ENCODE results near the gene XYLT2.

DNA sequence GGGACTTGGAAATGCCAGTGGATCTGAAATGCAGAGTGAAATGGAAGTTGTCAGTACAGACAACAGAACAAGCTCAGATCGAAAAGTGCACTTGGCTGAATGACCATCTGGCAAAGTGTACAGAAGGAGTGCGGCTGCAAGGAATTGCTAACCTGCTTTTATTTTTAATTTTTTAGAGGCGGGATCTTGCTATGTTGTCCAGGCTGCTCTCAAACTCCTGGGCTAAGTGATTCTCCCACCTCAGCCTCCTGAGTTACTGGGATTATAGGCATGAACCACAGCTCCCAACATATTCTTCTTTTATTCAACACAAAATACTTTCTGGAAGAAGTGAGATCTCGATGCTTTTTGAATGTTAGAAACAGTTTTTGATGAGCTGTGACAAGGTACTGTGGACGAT is 47.8 kb downstream of the XYLT2 start:
- TF ChIP-seq NR3C1 (IDR thresholded peaks at IDR 0.05): no peak
- TF ChIP-seq PHF8 (IDR thresholded peaks at IDR 0.05; ENCODE audit: borderline replicate concordance, low read depth): no peak
- TF ChIP-seq CTCF (IDR thresholded peaks at IDR 0.05): no peak
